HEK293T (cell line): ENCODE measurements around the gene SDR42E2.
"Not testable (repeated sequence)": the region's sequence is repeated elsewhere in the genome, so short reads cannot be mapped to it uniquely, and the experiment has no call there.

Experiments used
- CTCF ChIA-PET: fragments of 350-600 bp; formaldehyde crosslinking; extraction: SDS; loops from one replicate; lab custom pipeline; 2021; ENCODE audit warnings: antibody characterized with exemption, inconsistent platforms; lab: Yijun Ruan, JAX
- POLR2A ChIA-PET: fragments of 350-600 bp; formaldehyde crosslinking; extraction: SDS; loops from one replicate; lab custom pipeline; 2020; ENCODE audit warnings: antibody characterized with exemption, inconsistent platforms; lab: Yijun Ruan, JAX
- DNase-seq: peaks from one replicate; pipeline ENCODE4 v3.0.0; 2012; ENCODE audit warnings: mixed read lengths; ENCODE audit errors: extremely low spot score
- ARNT ChIP-seq: fragments of 450-650 bp; IDR thresholded peaks from 2 replicates; pipeline ENCODE4 v1.6.1; 2017; ENCODE audit warnings: mild to moderate bottlenecking
- BHLHE40 ChIP-seq: fragments of 450-650 bp; IDR thresholded peaks from 2 replicates; pipeline ENCODE4 v1.6.1; 2016; ENCODE audit warnings: mild to moderate bottlenecking, moderate library complexity, borderline replicate concordance
- CTBP1 ChIP-seq: fragments of 450-650 bp; IDR thresholded peaks from 2 replicates; pipeline ENCODE4 v1.6.1; 2016; ENCODE audit warnings: borderline replicate concordance
- ELF4 ChIP-seq: fragments of 450-650 bp; IDR thresholded peaks from 2 replicates; pipeline ENCODE4 v1.6.1; 2017; ENCODE audit warnings: antibody characterized with exemption
- FOXA1 ChIP-seq: fragments of 450-650 bp; IDR thresholded peaks from 2 replicates; pipeline ENCODE4 v1.6.1; 2016; ENCODE audit warnings: mild to moderate bottlenecking
- FOXK2 ChIP-seq: fragments of 450-650 bp; IDR thresholded peaks from 2 replicates; pipeline ENCODE4 v1.6.1; 2016; ENCODE audit warnings: mild to moderate bottlenecking
- FOXM1 ChIP-seq: fragments of 450-650 bp; IDR thresholded peaks from 2 replicates; pipeline ENCODE4 v1.6.1; 2017; ENCODE audit warnings: mild to moderate bottlenecking, borderline replicate concordance
- HDGF ChIP-seq: fragments of 450-650 bp; IDR thresholded peaks from 2 replicates; pipeline ENCODE4 v1.6.1; 2017; ENCODE audit warnings: antibody characterized with exemption, borderline replicate concordance
- L3MBTL2 ChIP-seq: fragments of 450-650 bp; conservative IDR thresholded peaks from 2 replicates; pipeline ENCODE4 v1.6.1; 2016; ENCODE audit warnings: mild to moderate bottlenecking
- LEF1 ChIP-seq: fragments of 450-650 bp; IDR thresholded peaks from 2 replicates; pipeline ENCODE4 v1.6.1; 2017; ENCODE audit warnings: mild to moderate bottlenecking, borderline replicate concordance
- NFRKB ChIP-seq: fragments of 450-650 bp; IDR thresholded peaks from 2 replicates; pipeline ENCODE4 v1.6.1; 2016; ENCODE audit warnings: mild to moderate bottlenecking, moderate library complexity
- PKNOX1 ChIP-seq: fragments of 450-650 bp; IDR thresholded peaks from 2 replicates; pipeline ENCODE4 v1.6.1; 2016
- SP1 ChIP-seq: fragments of 450-650 bp; IDR thresholded peaks from 2 replicates; pipeline ENCODE4 v1.6.1; 2017
- SUZ12 ChIP-seq: fragments of 450-650 bp; IDR thresholded peaks from 2 replicates; pipeline ENCODE4 v1.6.1; 2016; ENCODE audit warnings: mild to moderate bottlenecking
- TARDBP ChIP-seq: fragments of 450-650 bp; IDR thresholded peaks from 2 replicates; pipeline ENCODE4 v1.6.1; 2016
- ZNF384 ChIP-seq: fragments of 450-650 bp; IDR thresholded peaks from 2 replicates; pipeline ENCODE4 v1.6.1; 2016

SDR42E2 gene

GRCh38 chr16:22151246-22151998 is 10.9 kb upstream of the SDR42E2 start:
- DNase-seq, result no peak
- POLR2A ChIA-PET, result no interaction called here
- CTCF ChIA-PET, result no interaction called here
- no peak for TF ChIP-seq NFRKB
- TF ChIP-seq ELF4, result no peak
- no peak for TF ChIP-seq SP1
- no peak for TF ChIP-seq HDGF
- no peak for TF ChIP-seq ZNF384
- no peak for TF ChIP-seq PKNOX1
- TF ChIP-seq BHLHE40, result no peak
- TF ChIP-seq FOXM1, result no peak
- TF ChIP-seq TARDBP, result no peak
- no peak for TF ChIP-seq LEF1
- no peak for TF ChIP-seq L3MBTL2
- TF ChIP-seq FOXK2, result no peak
- no peak for TF ChIP-seq ARNT
- no peak for TF ChIP-seq SUZ12

- no peak for DNase-seq
- POLR2A ChIA-PET, result no interaction called here
- CTCF ChIA-PET, result no interaction called here
- no peak for TF ChIP-seq SUZ12
- TF ChIP-seq BHLHE40, result no peak
- TF ChIP-seq HDGF, result no peak
- TF ChIP-seq ZNF384, result no peak
Observed at GRCh38 chr16:22152316-22152715, 10.0 kb upstream of the SDR42E2 start.

- POLR2A ChIA-PET, result not testable (repeated sequence)
Observed at GRCh38 chr16:22153078-22153477, 9.2 kb upstream of the SDR42E2 start.

GRCh38 chr16:22161401-22161800 is 905 bp upstream of the SDR42E2 start:
- TF ChIP-seq ZNF384 (no peak), SP1 (no peak), FOXK2 (no peak), FOXM1 (no peak), L3MBTL2 (no peak), TARDBP (no peak), LEF1 (no peak), ELF4 (no peak), CTBP1 (no peak), SUZ12 (no peak), ARNT (no peak), HDGF (no peak), NFRKB (no peak), BHLHE40 (no peak), PKNOX1 (no peak), FOXA1 (no peak)
- DNase-seq, result no peak
- ChIA-PET POLR2A (no interaction called here), CTCF (no interaction called here)

More at GRCh38 chr16:22153078-22153477, 9.2 kb upstream of the SDR42E2 start:
- CTCF ChIA-PET, result interaction anchor here (1.5 kb wide), 1 partner anchor 35 kb away, joined by 5 read pairs; no protein-coding TSS in a partner anchor
- DNase-seq, result not testable (repeated sequence)

GRCh38 chr16:22162656-22163009 is 327 bp downstream of the SDR42E2 start:
- CTCF ChIA-PET, result no interaction called here
- TF ChIP-seq FOXM1, result no peak
- TF ChIP-seq ARNT, result no peak
- TF ChIP-seq LEF1, result no peak
- no peak for TF ChIP-seq SUZ12
- TF ChIP-seq HDGF, result no peak
- TF ChIP-seq TARDBP, result no peak
- POLR2A ChIA-PET, result no interaction called here
- DNase-seq, result no peak

GRCh38 chr16:22163806-22164205 is 1.5 kb downstream of the SDR42E2 start:
- ChIA-PET POLR2A (no interaction called here), CTCF (interaction anchor here (1.0 kb wide), 1 partner anchor 86 kb away, joined by 3 read pairs; no protein-coding TSS in a partner anchor)
- no peak for TF ChIP-seq PKNOX1
- TF ChIP-seq TARDBP, result no peak
- TF ChIP-seq CTBP1, result no peak
- TF ChIP-seq LEF1, result no peak
- TF ChIP-seq ARNT, result no peak
- no peak for TF ChIP-seq ZNF384
- no peak for TF ChIP-seq L3MBTL2
- no peak for TF ChIP-seq FOXM1
- TF ChIP-seq FOXA1, result no peak
- no peak for TF ChIP-seq SP1
- no peak for TF ChIP-seq NFRKB
- TF ChIP-seq BHLHE40, result no peak
- TF ChIP-seq HDGF, result no peak
- TF ChIP-seq ELF4, result no peak
- TF ChIP-seq SUZ12, result no peak
- no peak for TF ChIP-seq FOXK2
- no peak for DNase-seq
